HL-60/S4 treated with retinoic acid at 250 ng/mL for 4 days and 3 days (cell line): ENCODE data around the gene ASF1B.
"Not testable (repeated sequence)": the region's sequence is repeated elsewhere in the genome, so short reads cannot be mapped to it uniquely, and the experiment has no call there.

ENCODE experiments used
- in situ Hi-C: fragments of 300-500 bp; cut with MboI; formaldehyde crosslinking; loops from 2 replicates; pipeline ENCODE4 v1.7.0; 2022; ENCODE audit warnings: low sequenced_read_pairs

ASF1B gene

GRCh38 chr19:14160017-14160703 is 23.8 kb upstream of the ASF1B start:
- in situ Hi-C loops: no loop called here

GRCh38 chr19:14159059-14159458 is 22.7 kb upstream of the ASF1B start:
- in situ Hi-C loops: no loop called here

- in situ Hi-C loops: no loop called here
These were observed 22.1 kb upstream of the ASF1B start for GRCh38 chr19:14158276-14159023.

GRCh38 chr19:14156971-14157717 is 20.8 kb upstream of the ASF1B start:
- in situ Hi-C loops: no loop called here

- in situ Hi-C loops: no loop called here
These were observed 19.7 kb upstream of the ASF1B start for GRCh38 chr19:14156122-14156521.

- in situ Hi-C loops: no loop called here
These were observed 19.0 kb upstream of the ASF1B start for GRCh38 chr19:14155371-14155770.

GRCh38 chr19:14152713-14153112 is 16.3 kb upstream of the ASF1B start:
- in situ Hi-C loops: no loop called here

GRCh38 chr19:14150770-14151661 is 14.6 kb upstream of the ASF1B start:
- in situ Hi-C loops: no loop called here

GRCh38 chr19:14150041-14150769 is 13.8 kb upstream of the ASF1B start:
- in situ Hi-C loops: no loop called here

GRCh38 chr19:14149509-14149994 is 13.2 kb upstream of the ASF1B start:
- in situ Hi-C loops: no loop called here

- in situ Hi-C loops: no loop called here
These were observed 12.5 kb upstream of the ASF1B start for GRCh38 chr19:14148751-14149410.

- in situ Hi-C loops: no loop called here
These were observed 11.6 kb upstream of the ASF1B start for GRCh38 chr19:14147797-14148605.

- in situ Hi-C loops: no loop called here
These were observed 10.4 kb upstream of the ASF1B start for GRCh38 chr19:14146789-14147216.

GRCh38 chr19:14146169-14146568 is 9.8 kb upstream of the ASF1B start:
- in situ Hi-C loops: not testable (repeated sequence)

GRCh38 chr19:14145381-14145780 is 9.0 kb upstream of the ASF1B start:
- in situ Hi-C loops: no loop called here

- in situ Hi-C loops: no loop called here
These were observed 6.1 kb upstream of the ASF1B start for GRCh38 chr19:14142262-14143190.

GRCh38 chr19:14141041-14141440 is 4.7 kb upstream of the ASF1B start:
- in situ Hi-C loops: no loop called here
